Peyer's patch (tissue), 4 donors: ENCODE data around the gene CACNA2D3.

Experiments used
- POLR2A ChIP-seq, 2 donors: fragments of 450-650 bp; IDR thresholded peaks; one replicate each; pipeline ENCODE4 v1.5.1; 2017; ENCODE audit warnings: antibody characterized with exemption in 2 of 2, mild to moderate bottlenecking in 2 of 2, moderate library complexity in 2 of 2
- TF ChIP-seq, protein P1 (sequence below), 6 experiments: fragments of 450-650 bp in 4 of 6; fragments of 200-600 bp in 2 of 6; sonication (generic) in 1 of 6; IDR thresholded peaks; one replicate each; pipeline ENCODE4 v1.5.1; 2017 to 2019; ENCODE audit warnings: antibody characterized with exemption in 6 of 6, mild to moderate bottlenecking in 3 of 6, moderate library complexity in 1 of 6

DNA sequence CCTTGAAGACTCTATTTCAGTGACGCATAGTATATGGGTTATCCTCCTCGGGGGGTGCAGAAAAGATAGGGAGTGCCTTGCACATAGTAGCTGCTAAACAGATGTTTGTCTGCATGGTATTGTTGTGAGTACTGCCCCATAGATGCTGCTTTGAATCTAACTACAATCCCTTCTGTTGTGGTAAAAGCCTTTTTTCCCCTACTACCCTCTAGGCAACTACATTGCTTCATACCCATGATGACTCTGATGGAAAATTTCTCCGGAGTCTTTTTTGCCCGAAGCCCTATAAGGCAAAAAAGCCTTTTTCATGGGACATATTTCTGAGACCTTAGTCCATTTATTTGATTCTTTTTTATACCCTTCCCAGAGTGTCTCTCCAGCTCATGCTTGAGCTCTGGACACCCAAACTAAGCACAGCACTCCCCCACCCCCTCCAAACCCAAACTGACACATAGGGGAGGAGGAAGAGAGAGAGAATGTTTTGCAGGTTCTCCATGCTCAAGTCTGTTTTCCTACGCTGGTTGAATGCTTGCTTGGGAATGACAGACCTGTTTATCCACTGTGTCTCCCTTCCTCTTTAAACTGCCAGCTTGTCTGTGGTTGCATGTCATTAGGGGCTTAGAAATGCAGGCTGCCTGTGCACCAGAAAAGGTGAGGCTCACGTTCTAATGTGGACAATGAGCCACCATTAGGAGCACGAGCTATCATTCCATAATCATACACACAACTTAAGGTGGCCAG is 752.6 kb downstream of the CACNA2D3 start:
- TF ChIP-seq POLR2A (IDR thresholded peaks at IDR 0.05) = no peak
- TF ChIP-seq, protein P1, sequence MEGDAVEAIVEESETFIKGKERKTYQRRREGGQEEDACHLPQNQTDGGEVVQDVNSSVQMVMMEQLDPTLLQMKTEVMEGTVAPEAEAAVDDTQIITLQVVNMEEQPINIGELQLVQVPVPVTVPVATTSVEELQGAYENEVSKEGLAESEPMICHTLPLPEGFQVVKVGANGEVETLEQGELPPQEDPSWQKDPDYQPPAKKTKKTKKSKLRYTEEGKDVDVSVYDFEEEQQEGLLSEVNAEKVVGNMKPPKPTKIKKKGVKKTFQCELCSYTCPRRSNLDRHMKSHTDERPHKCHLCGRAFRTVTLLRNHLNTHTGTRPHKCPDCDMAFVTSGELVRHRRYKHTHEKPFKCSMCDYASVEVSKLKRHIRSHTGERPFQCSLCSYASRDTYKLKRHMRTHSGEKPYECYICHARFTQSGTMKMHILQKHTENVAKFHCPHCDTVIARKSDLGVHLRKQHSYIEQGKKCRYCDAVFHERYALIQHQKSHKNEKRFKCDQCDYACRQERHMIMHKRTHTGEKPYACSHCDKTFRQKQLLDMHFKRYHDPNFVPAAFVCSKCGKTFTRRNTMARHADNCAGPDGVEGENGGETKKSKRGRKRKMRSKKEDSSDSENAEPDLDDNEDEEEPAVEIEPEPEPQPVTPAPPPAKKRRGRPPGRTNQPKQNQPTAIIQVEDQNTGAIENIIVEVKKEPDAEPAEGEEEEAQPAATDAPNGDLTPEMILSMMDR (IDR thresholded peaks at IDR 0.05) = no peak
